SHP77 treated with DMSO at 0.1 percent for 48 hours (cell line): Measurements from ENCODE around the gene ADGRE3.

Experiments used
- DNase-seq: peaks from one replicate; lab custom pipeline; 2025; lab: John Stamatoyannopoulos, UW

The ADGRE3 gene

DNA sequence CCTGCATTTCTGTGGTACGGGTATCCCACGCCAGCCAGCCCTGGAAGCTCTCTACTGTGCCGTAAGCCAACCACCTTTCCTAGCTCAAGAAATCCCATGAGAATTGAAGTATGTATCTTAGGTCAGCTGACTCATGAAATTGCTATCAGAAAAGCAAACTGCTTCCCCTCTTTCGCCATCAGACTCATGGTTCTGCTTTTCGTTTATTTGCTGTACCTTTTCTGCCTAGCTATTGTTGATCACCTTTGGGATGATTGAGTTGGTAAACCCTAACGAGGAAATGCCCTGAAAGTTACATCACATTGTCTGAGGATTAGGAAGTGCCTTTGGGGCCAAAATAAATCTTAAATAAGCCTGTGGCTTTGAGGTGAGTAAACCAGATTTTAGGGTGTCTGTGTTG lies at the start of gene ADGRE3:
Gene ADGRE3 (minus strand): TSS at position 81 of the 400 bp plus-strand sequence. CDS start 74 bp downstream, at position 7.
- DNase-seq, result no peak

GRCh38 chr19:14722127-14722526 lies 47.5 kb upstream of the ADGRE3 start:
- DNase-seq, result no peak

DNA sequence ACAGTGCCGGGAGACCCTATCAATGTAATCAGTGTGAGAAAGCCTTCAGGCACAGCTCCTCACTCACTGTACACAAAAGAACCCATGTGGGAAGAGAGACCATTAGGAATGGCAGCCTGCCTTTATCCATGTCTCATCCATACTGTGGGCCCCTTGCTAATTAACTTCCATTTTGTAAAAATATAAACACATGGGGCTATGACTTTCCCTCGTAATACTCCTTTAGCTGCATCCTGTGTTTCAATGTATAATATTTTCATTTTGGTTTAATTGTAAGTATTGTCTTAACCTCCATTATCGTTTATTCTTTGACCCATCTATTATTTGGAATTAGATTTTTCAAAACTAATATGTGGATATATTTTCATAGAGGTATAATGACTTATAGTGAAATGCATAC lies 44.5 kb upstream of the ADGRE3 start:
- DNase-seq, result no peak

- no peak for DNase-seq
Measured at GRCh38 chr19:14718522-14719116, 44.0 kb upstream of the ADGRE3 start.

DNA sequence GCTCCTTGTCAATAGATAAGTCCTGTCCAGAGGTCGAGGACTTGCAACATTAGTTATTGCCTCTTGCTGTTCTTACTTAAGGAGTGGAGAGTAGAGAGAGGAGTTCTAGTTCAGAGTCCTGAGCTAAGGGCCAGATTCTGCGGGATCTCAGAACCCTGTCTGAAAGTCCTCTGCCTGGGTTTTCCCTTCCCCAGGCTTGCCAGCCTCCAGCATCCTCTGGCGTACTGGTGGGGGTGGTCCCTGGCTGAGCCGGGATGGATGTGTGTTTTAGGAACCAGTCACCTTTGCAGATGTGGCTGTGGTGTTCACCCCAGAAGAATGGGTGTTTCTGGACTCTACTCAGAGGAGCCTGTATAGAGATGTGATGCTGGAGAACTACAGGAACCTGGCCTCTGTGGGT lies 41.2 kb upstream of the ADGRE3 start:
- no peak for DNase-seq

- DNase-seq, result no peak
Measured at GRCh38 chr19:14704450-14704849, 29.8 kb upstream of the ADGRE3 start.

DNA sequence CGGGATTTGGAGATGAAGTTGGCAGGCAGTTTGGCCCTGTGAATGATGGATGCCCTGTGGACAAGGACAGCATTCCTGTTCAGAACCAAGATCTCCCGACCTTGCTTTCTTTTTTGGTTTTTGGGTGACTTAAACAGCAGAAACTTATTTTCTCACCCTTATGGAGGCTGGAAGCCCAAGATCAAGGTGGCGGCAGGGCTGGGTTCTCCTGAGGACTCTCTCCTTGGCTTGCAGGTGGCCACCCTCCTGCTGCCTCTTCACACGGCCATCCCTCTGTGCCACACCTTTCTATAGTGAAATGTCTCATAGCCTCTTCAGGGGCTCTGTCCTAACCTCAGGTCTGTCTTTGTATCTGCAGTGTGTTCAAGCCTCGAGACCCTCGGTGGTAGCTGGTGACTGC lies 29.2 kb upstream of the ADGRE3 start:
- DNase-seq, result no peak

GRCh38 chr19:14700711-14701375 lies 26.2 kb upstream of the ADGRE3 start:
- DNase-seq, result no peak

GRCh38 chr19:14699641-14700040 lies 25.0 kb upstream of the ADGRE3 start:
- DNase-seq, result no peak

DNA sequence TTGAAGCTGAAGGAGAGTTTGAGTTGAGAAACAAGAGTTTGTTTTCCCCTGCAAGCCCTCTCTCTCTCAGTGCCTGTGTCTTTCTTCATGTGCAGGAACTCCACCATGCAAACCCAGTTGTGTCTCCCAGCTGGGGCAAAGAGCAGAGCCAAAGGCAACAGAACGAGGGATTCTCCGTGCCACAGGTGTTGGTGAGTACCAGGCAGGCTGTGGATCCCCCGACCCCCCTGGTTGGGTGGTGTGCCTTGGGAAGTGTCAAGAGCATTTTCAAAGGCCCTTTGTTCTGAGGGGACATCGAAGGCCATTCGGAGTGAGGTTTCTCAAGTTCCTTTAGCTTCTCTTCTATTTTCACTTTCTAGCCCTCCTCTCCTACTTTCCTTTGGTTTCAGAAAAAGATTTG lies 20.8 kb upstream of the ADGRE3 start:
- DNase-seq, result no peak

- DNase-seq, result no peak
Measured at GRCh38 chr19:14694641-14695266, 20.1 kb upstream of the ADGRE3 start.

DNA sequence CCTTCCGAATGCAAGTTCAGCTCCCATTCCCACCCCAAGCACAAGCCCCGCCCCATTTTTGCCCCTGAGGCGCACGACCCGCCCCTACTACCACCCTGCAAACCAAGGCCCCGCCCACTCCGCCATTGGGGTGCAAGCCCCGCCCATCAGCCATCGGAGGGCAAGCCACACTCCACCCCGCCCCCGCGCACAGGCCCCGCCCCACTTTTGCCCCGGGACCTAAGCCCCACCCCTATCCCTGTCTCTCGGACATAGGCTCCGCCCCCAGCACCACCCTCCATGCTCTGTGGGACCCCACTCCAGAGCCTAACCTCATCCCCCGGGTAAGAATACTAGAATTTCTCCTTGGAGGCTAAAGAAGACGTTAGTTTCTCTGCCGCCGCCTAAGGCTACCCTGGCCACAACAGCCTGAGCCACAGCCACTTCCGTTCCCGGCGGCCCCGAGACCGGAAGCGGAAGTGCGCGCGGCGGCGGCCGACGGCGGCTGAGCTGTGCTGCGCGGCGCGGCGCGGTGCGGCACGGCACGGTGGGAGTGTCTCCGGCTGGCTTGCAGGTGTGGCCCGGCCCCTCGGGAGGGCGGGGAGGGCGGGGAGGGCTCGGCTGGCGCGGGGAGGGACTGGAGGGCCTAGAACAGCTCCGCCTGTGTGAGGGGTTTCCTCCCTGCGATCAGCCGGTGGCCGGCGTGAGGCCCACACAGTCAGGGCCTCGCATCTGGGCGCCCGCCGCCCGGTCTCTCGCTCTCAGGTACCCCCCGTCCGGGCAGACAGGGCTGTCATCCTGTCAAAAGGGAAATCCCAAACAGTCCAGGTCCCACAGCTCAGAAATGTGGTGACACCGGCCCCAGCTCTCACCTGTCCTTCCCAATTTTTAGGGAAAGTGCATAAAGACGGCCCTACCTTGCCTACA lies 15.2 kb upstream of the ADGRE3 start, which contains the start of gene ZNF333:
Gene ZNF333 (plus strand): TSS at position 451 of the 906 bp plus-strand sequence. CDS start 3,444 bp downstream, outside the sequence.
- peak; percentile 60 for DNase-seq

DNA sequence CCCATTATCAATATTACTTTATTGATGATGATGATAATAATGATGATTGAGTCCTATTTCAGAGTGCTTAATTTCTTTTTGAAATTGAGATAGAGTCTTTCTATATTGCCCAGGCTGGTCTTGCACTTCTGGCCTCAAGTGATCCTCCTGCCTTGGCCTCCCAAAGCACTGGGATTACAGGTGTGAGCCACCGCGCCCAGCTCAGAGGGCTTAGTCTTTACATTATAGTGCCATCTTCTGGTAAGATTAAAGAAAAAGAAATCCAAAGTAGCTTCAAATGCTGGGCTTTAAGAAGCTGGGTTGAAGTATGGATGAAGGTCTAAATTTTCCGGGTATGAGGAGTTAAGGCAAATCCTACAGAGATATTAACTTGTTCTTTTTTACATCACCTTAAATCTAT lies 11.8 kb upstream of the ADGRE3 start:
- DNase-seq, result peak; percentile 2

- DNase-seq, result no peak
Measured at GRCh38 chr19:14683439-14683838, 8.8 kb upstream of the ADGRE3 start.

GRCh38 chr19:14682084-14682483 lies 7.4 kb upstream of the ADGRE3 start:
- DNase-seq, result no peak

DNA sequence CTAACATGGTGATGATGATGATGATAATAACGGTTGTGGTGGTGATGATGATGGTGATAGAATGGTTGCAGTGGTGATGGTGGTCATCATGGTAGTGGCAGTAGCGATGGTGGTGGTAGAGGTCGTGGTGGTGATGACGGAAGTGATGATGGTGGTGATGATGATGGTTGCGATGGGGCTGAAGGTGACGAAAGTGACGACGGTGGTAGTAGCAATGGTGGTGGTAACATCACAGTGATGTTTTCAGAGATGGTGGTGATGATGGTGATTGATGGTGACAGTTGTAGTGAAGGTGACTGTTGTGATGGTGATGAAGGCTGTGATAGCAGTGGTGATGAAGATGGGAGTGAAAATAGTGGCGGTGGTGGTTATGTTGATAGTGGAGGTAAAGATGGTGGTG lies 3.6 kb upstream of the ADGRE3 start:
- DNase-seq, result no peak

GRCh38 chr19:14677464-14677863 lies 2.8 kb upstream of the ADGRE3 start:
- no peak for DNase-seq

DNA sequence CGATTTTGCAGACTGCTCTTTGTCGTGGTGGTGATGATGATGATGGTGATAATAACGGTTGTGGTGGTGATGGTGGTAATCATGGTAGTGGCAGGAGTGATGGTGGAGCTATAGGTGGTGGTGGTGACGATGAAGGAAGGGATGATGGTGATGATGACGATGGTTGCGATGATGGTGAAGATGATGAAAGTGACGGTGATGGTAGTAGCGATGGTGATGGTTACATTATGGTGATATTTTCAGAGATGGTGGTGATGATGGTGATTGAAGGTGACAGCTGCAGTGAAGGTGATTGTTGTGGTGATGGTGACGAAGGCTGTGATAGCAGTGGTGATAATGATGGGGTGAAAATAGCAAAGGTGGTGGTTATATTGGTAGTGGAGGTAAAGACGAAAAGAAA lies 2.1 kb upstream of the ADGRE3 start:
- DNase-seq, result no peak

GRCh38 chr19:14673088-14673487 lies 1.6 kb downstream of the ADGRE3 start:
- DNase-seq, result no peak

- DNase-seq, result no peak
Measured at GRCh38 chr19:14672188-14672872, 2.3 kb downstream of the ADGRE3 start.

GRCh38 chr19:14670408-14670807 lies 4.2 kb downstream of the ADGRE3 start:
- DNase-seq, result no peak

DNA sequence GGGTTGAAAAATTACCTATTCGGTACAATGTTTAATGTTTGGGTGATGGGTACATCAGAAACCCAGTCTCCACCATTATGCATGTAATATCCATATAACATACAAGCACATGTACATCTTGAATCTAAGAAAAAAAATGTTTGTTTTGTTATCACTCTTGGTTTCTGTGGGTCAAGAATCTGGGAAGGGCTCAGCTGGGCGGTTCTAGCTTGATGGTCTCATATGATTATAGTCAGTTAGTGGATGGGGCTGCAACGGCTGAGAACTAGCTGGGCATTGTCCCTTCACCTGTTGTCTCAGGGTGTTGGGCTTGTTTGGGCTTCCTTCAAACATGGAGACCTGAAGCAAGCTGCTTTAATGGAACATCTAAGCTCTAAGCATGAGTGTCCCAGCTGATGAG lies 4.7 kb downstream of the ADGRE3 start:
- no peak for DNase-seq
